HepG2 (cell line): ENCODE data around the gene BRCA2. TPM values are rescaled to one million over a fixed set of nuclear protein-coding genes. Genes with fewer than 3 reads are reported as not detected.

Source experiments
- CEBPB ChIP-seq: IDR thresholded peaks from 2 replicates; pipeline ENCODE4 v1.6.1; 2011; ENCODE audit warnings: low read depth, low read length, improper control_type of control experiment, borderline replicate concordance
- CEBPG ChIP-seq: IDR thresholded peaks from 2 replicates; pipeline ENCODE4 v1.6.1; 2016
- EP300 ChIP-seq, 3 experiments: sonication (generic) in 1 of 3; formaldehyde crosslinking in 1 of 3; IDR thresholded peaks; 2 replicates each; pipeline versions ENCODE4 v1.5.1 to v1.6.1; 2011 to 2020; ENCODE audit warnings: low read depth in 2 of 3, low read length in 2 of 3, borderline replicate concordance in 1 of 3, improper control_type of control experiment in 1 of 3, mild to moderate bottlenecking in 1 of 3, missing genetic modification reagents in 1 of 3, moderate library complexity in 1 of 3
- GATAD2A ChIP-seq: IDR thresholded peaks from 2 replicates; pipeline ENCODE4 v1.6.1; 2016
- HNF4G ChIP-seq, 2 experiments: sonication (generic) in 1 of 2; formaldehyde crosslinking in 1 of 2; IDR thresholded peaks; 2 replicates each; pipeline versions ENCODE4 v1.4.0 to v1.6.1; 2011 to 2020; ENCODE audit warnings: borderline replicate concordance in 2 of 2, low read depth in 2 of 2, mild to moderate bottlenecking in 2 of 2, low read length in 1 of 2, missing genetic modification reagents in 1 of 2, moderate library complexity in 1 of 2
- MTF2 ChIP-seq: sonication (generic); formaldehyde crosslinking; IDR thresholded peaks from 2 replicates; pipeline ENCODE4 v1.5.0; 2020; ENCODE audit warnings: missing genetic modification reagents, borderline replicate concordance
- ZBTB33 ChIP-seq: sonication (generic); formaldehyde crosslinking; IDR thresholded peaks from 2 replicates; pipeline ENCODE4 v1.4.0; 2020; ENCODE audit warnings: missing genetic modification reagents
- ZBTB42 ChIP-seq: sonication (generic); formaldehyde crosslinking; IDR thresholded peaks from 2 replicates; pipeline ENCODE4 v1.5.0; 2020; ENCODE audit warnings: mild to moderate bottlenecking, missing genetic modification reagents
- ZNF281 ChIP-seq: sonication (generic); formaldehyde crosslinking; IDR thresholded peaks from 2 replicates; pipeline ENCODE4 v1.4.0; 2020; ENCODE audit warnings: missing genetic modification reagents, borderline replicate concordance
- ZNF558 ChIP-seq: sonication (generic); formaldehyde crosslinking; IDR thresholded peaks from 2 replicates; pipeline ENCODE4 v1.9.0; 2022; ENCODE audit warnings: mild to moderate bottlenecking, missing genetic modification reagents, borderline replicate concordance
- ZNF652 ChIP-seq: IDR thresholded peaks from 2 replicates; pipeline ENCODE4 v1.6.1; 2016; ENCODE audit warnings: low read depth, borderline replicate concordance
- polyA plus RNA-seq, 8 experiments: library from polyadenylated mRNA; depleted of rRNA in 3 of 8; stranded (reverse) in 7 of 8; unstranded in 1 of 8; fragments of >200 nt; fragmentation: Illumina TruSeq in 4 of 8; extraction: Trizol in 4 of 8; gene quantifications; 2 replicates each; pipeline versions ENCODE4 v1.2.1 to v1.2.3, GENCODE V29; 2011 to 2016; ENCODE audit warnings: low read depth in 4 of 8, missing spikeins in 1 of 8, mixed read lengths in 1 of 8; ENCODE audit not compliant: insufficient read depth in 1 of 8
- total RNA-seq, 5 experiments: library from RNA; depleted of rRNA; stranded (reverse); fragments of >200 nt; fragmentation: Illumina TruSeq; extraction: Trizol; gene quantifications; 2 replicates each; pipeline ENCODE4 v1.2.3, GENCODE V29; 2016; ENCODE audit warnings: low read depth in 1 of 5

Gene BRCA2
- total and polyA plus RNA-seq, 2 of the 13 experiments (the other 11 are each of a cell fraction or from before 2014, with no cell fraction given), result 3.1 to 24.6 TPM

GRCh38 chr13:32409561-32410421, 94.5 kb downstream of the BRCA2 start (continued):
- no peak for TF ChIP-seq MTF2 (CRISPR knock-in tag)
- TF ChIP-seq ZNF652 (CRISPR knock-in tag), result peak; percentile 40; the same call in 1 of the 2 replicates
- TF ChIP-seq EP300 (IDR thresholded peaks at IDR 0.05; ENCODE audit: low read depth in 2 of 2, low read length in 2 of 2), result 0 out of 4 replicates have a peak, but pooled peaks of 1 of the 2 experiments have one; percentile 19
- no peak for TF ChIP-seq EP300 (CRISPR knock-in tag; IDR thresholded peaks at IDR 0.05; ENCODE audit: borderline replicate concordance)
- no peak for TF ChIP-seq ZNF558
- peak; percentile 41; the same call in 1 of the 2 replicates for TF ChIP-seq HNF4G (IDR thresholded peaks at IDR 0.05; ENCODE audit: borderline replicate concordance, low read depth, low read length)
- TF ChIP-seq HNF4G (CRISPR knock-in tag; IDR thresholded peaks at IDR 0.05; ENCODE audit: borderline replicate concordance, low read depth), result no peak
- 0 out of 2 replicates have a peak, but pooled peaks have one; percentile 24 for TF ChIP-seq GATAD2A (CRISPR knock-in tag)
- peak; percentile 57; the same call in 1 of the 2 replicates for TF ChIP-seq CEBPG (CRISPR knock-in tag)
- peak; percentile 68; the same call in 1 of the 2 replicates for TF ChIP-seq ZBTB33 (CRISPR knock-in tag)
- peak; percentile 92 for TF ChIP-seq ZNF281
- no peak for TF ChIP-seq ZBTB42 (CRISPR knock-in tag)
- TF ChIP-seq CEBPB, result peak; percentile 74
